Skeletal muscle satellite cell (primary cell): Measurements from ENCODE around the gene CPNE8.

ENCODE experiments used
- H3K27me3 ChIP-seq: 2 replicates; pipeline ENCODE4 v1.7.0; 2013; ENCODE audit warnings: low read length; ENCODE audit not compliant: control insufficient read depth, insufficient read depth
- H3K36me3 ChIP-seq: 2 replicates; pipeline ENCODE4 v1.7.0; 2013; ENCODE audit warnings: mild to moderate bottlenecking, control low read depth, low read length; ENCODE audit not compliant: insufficient read depth
- H3K4me1 ChIP-seq: 2 replicates; pipeline ENCODE4 v1.7.0; 2013; ENCODE audit warnings: low read length; ENCODE audit not compliant: control insufficient read depth, insufficient read depth
- H3K4me2 ChIP-seq: 2 replicates; pipeline ENCODE4 v1.7.0; 2013; ENCODE audit warnings: mild to moderate bottlenecking, low read length
- H3K4me3 ChIP-seq: 2 replicates; pipeline ENCODE4 v1.7.0; 2013; ENCODE audit warnings: low read length
- H3K9ac ChIP-seq: 2 replicates; pipeline ENCODE4 v1.7.0; 2013; ENCODE audit warnings: mild to moderate bottlenecking, low read depth, low read length, moderate library complexity
- H3K9me3 ChIP-seq: replicated peaks from 2 replicates; pipeline ENCODE4 v1.7.0; 2013; ENCODE audit warnings: mild to moderate bottlenecking, control low read depth, low read length

CPNE8 gene

DNA sequence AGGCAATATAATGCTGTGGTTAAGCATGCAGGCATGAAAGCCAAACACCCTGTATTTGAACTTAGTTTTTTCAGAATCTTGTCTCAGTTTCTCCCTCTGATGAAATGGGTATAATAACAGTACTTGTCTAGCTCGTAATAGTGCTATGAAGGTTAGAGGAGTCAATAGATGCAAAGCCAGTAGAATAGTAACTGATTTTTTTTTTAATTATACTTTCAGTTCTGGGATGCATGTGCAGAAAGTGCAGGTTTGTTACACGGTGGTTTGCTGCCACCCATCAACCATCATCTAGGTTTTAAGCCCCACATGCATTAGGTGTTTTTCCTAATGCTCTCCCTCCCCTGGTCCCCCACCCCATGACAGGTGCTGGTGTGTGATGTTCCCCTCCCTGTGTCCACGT lies 87.4 kb downstream of the CPNE8 start:
- Histone ChIP-seq H3K9me3 (no peaks in the 10 kb centered on the region), H3K4me2 (no peak overlapping the region), H3K36me3 (no peaks in the 10 kb centered on the region), H3K4me1 (no peaks in the 10 kb centered on the region), H3K4me3 (no peak overlapping the region), H3K9ac (no peak overlapping the region), H3K27me3 (no peaks in the 10 kb centered on the region)

DNA sequence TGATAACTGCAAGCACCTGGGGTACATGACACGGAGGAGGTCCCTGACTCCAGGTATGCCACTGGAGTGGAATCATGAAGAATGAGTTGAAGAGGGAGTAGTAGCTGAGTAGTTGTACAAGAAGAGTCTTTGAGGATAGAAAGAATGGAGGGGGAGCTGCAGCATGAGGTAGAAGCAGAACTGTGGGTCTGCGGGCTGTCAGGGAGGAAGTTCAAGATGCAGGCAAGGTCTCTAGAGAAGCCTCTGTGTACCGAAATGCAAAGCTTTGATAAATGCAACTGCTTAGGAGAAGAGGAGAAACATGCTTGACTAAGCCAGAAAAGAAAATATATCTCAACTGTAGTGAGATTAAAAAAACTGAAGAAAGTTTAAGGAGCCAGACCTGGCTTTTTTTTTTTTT lies 91.5 kb downstream of the CPNE8 start:
- H3K4me1 ChIP-seq, result no peaks in the 10 kb centered on the region

DNA sequence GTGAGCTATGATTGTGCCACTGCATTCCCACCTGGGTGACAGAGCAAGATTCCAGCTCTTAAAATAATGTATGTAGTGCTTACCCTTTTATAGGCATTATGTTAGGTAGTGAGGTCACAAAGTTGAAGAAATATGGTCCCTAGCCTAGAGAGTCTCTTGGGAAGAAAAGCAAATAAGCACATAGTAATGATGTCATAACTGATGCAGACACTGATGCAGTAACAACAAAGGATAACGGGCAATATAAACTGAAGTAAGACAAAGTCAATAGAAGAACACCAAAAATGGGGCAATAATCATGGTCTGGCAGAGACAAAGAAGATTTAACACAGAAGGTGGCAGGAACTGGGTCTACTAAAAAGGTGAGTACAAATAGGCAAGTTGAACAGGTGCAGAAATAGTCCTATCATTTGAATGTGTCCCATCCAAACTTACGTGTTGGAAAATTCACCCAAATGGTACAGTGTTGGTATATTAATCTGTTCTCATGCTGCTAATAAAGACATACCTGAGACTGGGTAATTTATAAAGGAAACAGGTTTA lies 93.5 kb downstream of the CPNE8 start:
- H3K36me3 ChIP-seq, result no peaks in the 10 kb centered on the region
- H3K9ac ChIP-seq, result no peak overlapping the region
- H3K9me3 ChIP-seq, result no peaks in the 10 kb centered on the region
- H3K4me1 ChIP-seq, result no peaks in the 10 kb centered on the region
- no peaks in the 10 kb centered on the region for H3K27me3 ChIP-seq
- H3K4me3 ChIP-seq, result no peak overlapping the region
- no peak overlapping the region for H3K4me2 ChIP-seq

More for the DNA sequence above, 91.5 kb downstream of the CPNE8 start:
- no peaks in the 10 kb centered on the region for H3K36me3 ChIP-seq
- H3K9me3 ChIP-seq, result no peaks in the 10 kb centered on the region
- no peak overlapping the region for H3K4me2 ChIP-seq
- no peak overlapping the region for H3K4me3 ChIP-seq
- no peaks in the 10 kb centered on the region for H3K27me3 ChIP-seq
- H3K9ac ChIP-seq, result no peak overlapping the region

DNA sequence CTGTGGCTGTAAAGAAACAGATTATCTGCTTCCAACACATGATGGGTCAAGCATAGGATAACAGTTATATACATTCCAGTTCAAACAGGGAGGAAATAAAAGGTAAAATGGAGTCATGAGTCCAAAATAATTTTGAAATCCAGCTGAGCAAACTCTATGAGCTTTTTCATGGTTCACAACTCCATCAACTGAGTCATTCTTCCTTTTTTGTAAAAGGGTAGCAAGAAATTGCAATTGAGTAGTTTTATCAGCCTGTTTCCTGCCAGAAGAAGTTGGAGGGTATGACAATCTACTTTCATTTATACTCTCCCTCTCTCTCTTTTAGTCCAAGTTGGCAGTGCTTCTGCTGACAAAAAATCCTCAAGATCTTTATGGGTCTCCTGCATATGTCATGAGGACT lies 95.6 kb downstream of the CPNE8 start:
- no peaks in the 10 kb centered on the region for H3K27me3 ChIP-seq
- no peak overlapping the region for H3K4me2 ChIP-seq
- H3K9me3 ChIP-seq, result no peaks in the 10 kb centered on the region
- H3K4me3 ChIP-seq, result no peak overlapping the region
- no peaks in the 10 kb centered on the region for H3K36me3 ChIP-seq
- H3K4me1 ChIP-seq, result no peaks in the 10 kb centered on the region
- H3K9ac ChIP-seq, result no peak overlapping the region

DNA sequence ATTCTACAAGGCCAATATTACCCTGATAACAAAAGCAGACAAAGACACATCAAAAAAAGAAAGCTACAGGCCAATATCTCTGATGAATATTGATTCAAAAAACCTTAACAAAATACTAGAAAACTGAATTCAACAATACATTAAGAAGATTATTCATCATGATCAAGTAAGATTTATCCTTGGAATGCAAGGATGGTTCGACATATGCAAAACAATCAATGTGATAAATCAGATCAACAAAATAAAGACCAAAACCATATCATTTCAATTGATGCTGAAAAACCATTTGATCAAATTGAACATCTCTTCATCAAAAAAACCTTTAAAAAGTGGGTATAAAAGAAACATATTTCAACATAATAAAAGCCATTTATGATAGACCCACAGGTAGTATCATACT lies 117.3 kb downstream of the CPNE8 start:
- Histone ChIP-seq H3K4me2 (no peak overlapping the region), H3K9ac (no peak overlapping the region), H3K36me3 (no peaks in the 10 kb centered on the region), H3K4me3 (no peak overlapping the region), H3K4me1 (no peaks in the 10 kb centered on the region), H3K9me3 (no peaks in the 10 kb centered on the region), H3K27me3 (no peaks in the 10 kb centered on the region)

DNA sequence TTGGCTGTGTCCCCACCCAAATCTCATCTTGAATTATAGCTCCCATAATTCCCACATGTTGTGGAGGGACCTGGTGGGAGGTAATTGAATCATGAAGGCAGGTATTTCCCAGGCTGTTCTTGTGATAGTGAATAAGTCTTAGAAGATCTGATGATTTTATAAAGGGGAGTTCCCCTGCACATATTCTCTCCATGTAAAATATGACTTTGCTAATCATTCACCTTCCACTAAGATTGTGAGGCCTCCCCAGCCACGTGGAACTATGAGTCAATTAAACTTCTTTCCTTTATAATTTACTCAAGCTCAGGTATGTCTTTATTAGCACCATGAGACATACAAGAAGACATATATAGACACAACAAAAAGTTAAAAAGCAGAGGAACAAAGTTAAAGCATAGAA lies 120.0 kb downstream of the CPNE8 start:
- Histone ChIP-seq H3K4me3 (no peak overlapping the region), H3K4me1 (no peaks in the 10 kb centered on the region), H3K9me3 (no peaks in the 10 kb centered on the region), H3K36me3 (no peaks in the 10 kb centered on the region), H3K9ac (no peak overlapping the region), H3K27me3 (no peaks in the 10 kb centered on the region), H3K4me2 (no peak overlapping the region)

DNA sequence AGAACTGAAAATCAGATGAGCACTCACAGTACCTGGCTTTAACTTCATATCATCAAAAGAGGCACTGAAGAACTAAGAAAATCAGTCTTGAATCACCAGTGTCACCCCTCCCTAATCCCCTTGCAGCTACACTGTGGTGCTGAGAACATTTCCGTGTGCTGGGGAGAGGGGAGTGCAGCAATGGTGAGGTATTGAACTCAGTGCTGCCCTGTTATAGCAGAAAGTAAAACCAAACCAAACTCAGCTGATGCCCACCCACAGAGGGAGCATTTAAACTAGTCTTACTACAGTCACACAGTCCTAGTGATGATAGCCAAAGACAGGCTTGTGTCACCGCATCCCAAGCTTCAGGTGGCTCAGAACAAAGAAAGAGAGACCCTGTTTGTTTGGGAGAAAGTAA lies 122.1 kb downstream of the CPNE8 start:
- no peak overlapping the region for H3K4me3 ChIP-seq
- no peaks in the 10 kb centered on the region for H3K27me3 ChIP-seq
- no peaks in the 10 kb centered on the region for H3K4me1 ChIP-seq
- H3K4me2 ChIP-seq, result no peak overlapping the region
- H3K9me3 ChIP-seq, result no peaks in the 10 kb centered on the region
- H3K36me3 ChIP-seq, result no peaks in the 10 kb centered on the region
- no peak overlapping the region for H3K9ac ChIP-seq

DNA sequence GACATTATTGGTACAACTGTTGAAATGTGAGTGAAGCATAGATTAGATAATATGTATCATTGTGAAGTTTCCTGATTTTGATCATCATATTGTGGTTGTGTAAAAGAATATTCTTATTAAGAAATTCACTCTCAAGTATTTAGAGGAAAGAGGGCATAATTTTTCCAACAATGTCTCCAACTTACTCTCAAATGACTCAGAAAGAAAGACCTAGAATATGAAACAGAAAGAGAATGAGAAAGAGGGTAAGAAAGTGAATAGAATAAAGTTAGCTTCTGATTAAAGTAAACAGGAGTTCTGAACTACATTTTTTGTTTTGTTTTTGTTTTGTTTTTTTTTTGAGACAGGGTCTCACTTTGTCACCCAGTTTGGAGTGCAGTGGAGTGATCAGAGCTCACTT lies 123.0 kb downstream of the CPNE8 start:
- H3K36me3 ChIP-seq, result no peaks in the 10 kb centered on the region
- H3K27me3 ChIP-seq, result no peaks in the 10 kb centered on the region
- no peaks in the 10 kb centered on the region for H3K4me1 ChIP-seq
- no peak overlapping the region for H3K4me3 ChIP-seq
- no peak overlapping the region for H3K9ac ChIP-seq
- H3K4me2 ChIP-seq, result no peak overlapping the region
- no peaks in the 10 kb centered on the region for H3K9me3 ChIP-seq

DNA sequence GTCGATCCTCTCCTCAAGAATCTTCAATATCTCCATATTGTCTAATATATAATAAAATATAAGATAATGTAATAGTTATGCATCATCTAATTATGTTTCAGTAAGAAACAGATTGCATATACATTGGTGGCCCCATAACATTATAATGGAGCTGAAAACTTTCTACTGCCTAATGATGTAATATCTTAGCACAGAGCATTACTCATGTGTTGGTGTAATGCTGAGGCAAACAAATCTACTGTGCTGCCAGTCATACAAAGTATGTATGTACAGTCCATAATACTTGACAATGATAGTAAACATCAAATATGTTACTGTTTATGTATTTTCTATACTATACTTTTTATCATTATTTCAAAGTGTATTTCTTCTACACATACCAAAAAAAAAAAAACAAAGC lies 128.7 kb downstream of the CPNE8 start:
- H3K4me2 ChIP-seq, result no peak overlapping the region
- no peaks in the 10 kb centered on the region for H3K9me3 ChIP-seq
- no peaks in the 10 kb centered on the region for H3K4me1 ChIP-seq
- no peak overlapping the region for H3K4me3 ChIP-seq
- no peaks in the 10 kb centered on the region for H3K27me3 ChIP-seq
- H3K9ac ChIP-seq, result no peak overlapping the region
- H3K36me3 ChIP-seq, result no peaks in the 10 kb centered on the region

DNA sequence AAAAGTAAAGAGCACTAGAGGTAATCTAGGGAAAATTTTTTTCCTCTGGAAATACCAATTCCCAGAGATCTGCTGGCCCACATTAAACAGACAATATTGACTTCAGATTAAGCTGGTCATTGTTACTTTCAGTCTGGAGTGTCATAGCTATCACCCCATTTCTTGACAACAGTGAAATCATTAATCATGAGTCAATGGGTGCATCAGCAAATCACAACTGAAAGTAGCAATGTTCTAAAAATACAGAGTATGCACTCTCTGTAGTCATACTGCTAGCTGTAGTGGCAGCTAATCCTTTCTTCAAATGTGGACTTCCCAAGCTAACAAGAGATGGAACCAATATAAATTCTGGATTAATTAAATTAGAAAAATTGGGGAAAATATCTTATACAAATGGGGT lies 129.9 kb downstream of the CPNE8 start:
- H3K4me2 ChIP-seq, result no peak overlapping the region
- H3K27me3 ChIP-seq, result no peaks in the 10 kb centered on the region
- H3K9me3 ChIP-seq, result no peaks in the 10 kb centered on the region

DNA sequence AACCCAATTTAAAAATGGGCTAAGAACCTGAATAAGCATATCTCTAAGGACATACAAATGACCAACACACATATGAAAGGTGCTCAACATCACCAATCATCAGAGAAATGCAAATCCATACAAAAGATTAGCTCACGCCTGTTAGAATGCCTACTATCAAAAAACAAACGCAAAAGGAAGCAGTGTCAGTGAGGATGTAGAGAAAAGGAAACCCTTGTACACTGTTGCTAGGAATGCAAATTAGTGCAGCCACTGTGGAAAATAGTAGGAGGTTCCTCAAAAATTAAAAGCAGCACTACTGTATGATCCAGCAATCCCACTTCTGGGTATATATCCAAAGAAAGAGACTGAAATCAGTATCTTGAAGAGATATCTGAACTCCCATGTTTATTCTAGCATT lies 133.0 kb downstream of the CPNE8 start:
- no peaks in the 10 kb centered on the region for H3K27me3 ChIP-seq
- no peak overlapping the region for H3K4me2 ChIP-seq
- no peak overlapping the region for H3K4me3 ChIP-seq
- no peak overlapping the region for H3K9ac ChIP-seq
- H3K36me3 ChIP-seq, result no peaks in the 10 kb centered on the region
- no peaks in the 10 kb centered on the region for H3K4me1 ChIP-seq
- H3K9me3 ChIP-seq, result no peaks in the 10 kb centered on the region

More for the DNA sequence above, 129.9 kb downstream of the CPNE8 start:
- Histone ChIP-seq H3K4me3 (no peak overlapping the region), H3K36me3 (no peaks in the 10 kb centered on the region), H3K4me1 (no peaks in the 10 kb centered on the region), H3K9ac (no peak overlapping the region)

DNA sequence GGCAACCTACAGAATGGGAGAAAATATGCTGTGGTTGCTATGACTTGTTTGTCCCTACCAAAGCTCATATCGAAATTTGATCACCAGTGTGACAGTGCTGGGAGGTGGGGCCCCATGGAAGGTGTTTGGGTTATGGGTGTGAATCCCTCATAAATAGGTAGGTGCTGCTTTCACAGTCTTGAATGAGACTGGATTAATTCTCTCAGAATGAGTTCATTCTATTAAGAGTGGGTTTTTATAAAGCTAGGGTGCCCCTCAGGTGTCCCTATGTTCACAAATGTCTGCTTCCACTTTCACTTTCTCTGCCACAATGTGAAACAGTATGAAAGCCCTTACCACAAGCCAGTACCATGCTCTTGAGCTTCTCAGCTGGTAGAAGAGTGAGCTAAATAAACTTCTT lies 133.5 kb downstream of the CPNE8 start:
- H3K4me2 ChIP-seq, result no peak overlapping the region
- H3K9ac ChIP-seq, result no peak overlapping the region
- H3K36me3 ChIP-seq, result no peaks in the 10 kb centered on the region
- H3K4me1 ChIP-seq, result no peaks in the 10 kb centered on the region
- H3K4me3 ChIP-seq, result no peak overlapping the region
- H3K27me3 ChIP-seq, result no peaks in the 10 kb centered on the region
- no peaks in the 10 kb centered on the region for H3K9me3 ChIP-seq
